NCI-H774 (cell line): Measurements from ENCODE around the gene GTF3C2.

Experiments
- DNase-seq: peaks from one replicate; lab custom pipeline; 2025; lab: John Stamatoyannopoulos, UW

Gene GTF3C2

GRCh38 chr2:27356382-27357181 is at the start of gene GTF3C2:
GTF3C2 (minus strand) TSS chr2:27356764; CDS start chr2:27343554, 13,210 bp downstream.
- peak; percentile 94 for DNase-seq

- no peak for DNase-seq
Observed at GRCh38 chr2:27400348-27401135, 44.0 kb upstream of the GTF3C2 start.

GRCh38 chr2:27398962-27399361 is 42.4 kb upstream of the GTF3C2 start:
- no peak for DNase-seq

GRCh38 chr2:27393225-27393624 is 36.7 kb upstream of the GTF3C2 start:
- no peak for DNase-seq

GRCh38 chr2:27390822-27391679 is 34.5 kb upstream of the GTF3C2 start:
- no peak for DNase-seq

GRCh38 chr2:27381577-27382181 is 25.1 kb upstream of the GTF3C2 start:
- no peak for DNase-seq

GRCh38 chr2:27380626-27381545 is 24.3 kb upstream of the GTF3C2 start, which contains the start of gene ZNF513:
ZNF513 (minus strand) TSS chr2:27380734; CDS start chr2:27380526, 208 bp downstream.
- peak; percentile 95 for DNase-seq

GRCh38 chr2:27379836-27380625 is 23.5 kb upstream of the GTF3C2 start:
- DNase-seq = peak; percentile 44

- no peak for DNase-seq
Observed at GRCh38 chr2:27379383-27379835, 22.8 kb upstream of the GTF3C2 start.

GRCh38 chr2:27378809-27379290 is 22.3 kb upstream of the GTF3C2 start:
- no peak for DNase-seq

- no peak for DNase-seq
Observed at GRCh38 chr2:27378096-27378808, 21.7 kb upstream of the GTF3C2 start.

- no peak for DNase-seq
Observed at GRCh38 chr2:27377618-27378095, 21.1 kb upstream of the GTF3C2 start.

- DNase-seq = no peak
Observed at GRCh38 chr2:27376866-27377617, 20.5 kb upstream of the GTF3C2 start.

- DNase-seq = no peak
Observed at GRCh38 chr2:27376151-27376865, 19.7 kb upstream of the GTF3C2 start.

GRCh38 chr2:27375513-27376099 is 19.0 kb upstream of the GTF3C2 start:
- DNase-seq = no peak

- no peak for DNase-seq
Observed at GRCh38 chr2:27373567-27373966, 17.0 kb upstream of the GTF3C2 start.

- DNase-seq = no peak
Observed at GRCh38 chr2:27372937-27373336, 16.4 kb upstream of the GTF3C2 start.
